GM19238 (cell line): ENCODE data around the gene TBC1D22B.
"Not testable (repeated sequence)": the region's sequence is repeated elsewhere in the genome, so short reads cannot be mapped to it uniquely, and the experiment has no call there.

Experiments
- DNase-seq: peaks from one replicate; pipeline ENCODE4 v3.0.0; 2011; ENCODE audit warnings: low spot score; ENCODE audit not compliant: insufficient read length

Gene TBC1D22B

GRCh38 chr6:37265001-37265400 lies 7.4 kb downstream of the TBC1D22B start:
- DNase-seq = no peak

GRCh38 chr6:37265860-37266259 lies 8.3 kb downstream of the TBC1D22B start:
- no peak for DNase-seq

GRCh38 chr6:37269105-37269504 lies 11.5 kb downstream of the TBC1D22B start:
- no peak for DNase-seq

GRCh38 chr6:37272834-37273566 lies 15.4 kb downstream of the TBC1D22B start:
- DNase-seq = no peak

GRCh38 chr6:37273690-37274089 lies 16.1 kb downstream of the TBC1D22B start:
- DNase-seq = no peak

GRCh38 chr6:37275350-37275749 lies 17.8 kb downstream of the TBC1D22B start:
- DNase-seq = no peak

- no peak for DNase-seq
Measured at GRCh38 chr6:37277001-37277409, 19.4 kb downstream of the TBC1D22B start.

- no peak for DNase-seq
Measured at GRCh38 chr6:37279366-37280134, 22.0 kb downstream of the TBC1D22B start.

- DNase-seq = no peak
Measured at GRCh38 chr6:37280162-37280887, 22.8 kb downstream of the TBC1D22B start.

GRCh38 chr6:37282371-37282770 lies 24.8 kb downstream of the TBC1D22B start:
- DNase-seq = no peak

GRCh38 chr6:37283268-37283667 lies 25.7 kb downstream of the TBC1D22B start:
- no peak for DNase-seq

GRCh38 chr6:37283671-37284151 lies 26.1 kb downstream of the TBC1D22B start:
- DNase-seq = no peak

GRCh38 chr6:37284781-37285180 lies 27.2 kb downstream of the TBC1D22B start:
- DNase-seq = no peak

- DNase-seq = no peak
Measured at GRCh38 chr6:37285861-37286311, 28.3 kb downstream of the TBC1D22B start.

GRCh38 chr6:37287519-37288157 lies 30.1 kb downstream of the TBC1D22B start:
- no peak for DNase-seq

- DNase-seq = no peak
Measured at GRCh38 chr6:37288247-37288646, 30.7 kb downstream of the TBC1D22B start.

GRCh38 chr6:37289931-37290330 lies 32.4 kb downstream of the TBC1D22B start:
- no peak for DNase-seq

- DNase-seq = no peak
Measured at GRCh38 chr6:37293426-37293825, 35.9 kb downstream of the TBC1D22B start.

- not testable (repeated sequence) for DNase-seq
Measured at GRCh38 chr6:37297637-37298036, 40.1 kb downstream of the TBC1D22B start.

GRCh38 chr6:37298958-37299357 lies 41.4 kb downstream of the TBC1D22B start:
- DNase-seq = no peak

- no peak for DNase-seq
Measured at GRCh38 chr6:37299990-37300389, 42.4 kb downstream of the TBC1D22B start.
